H4 (cell line): ENCODE results near the gene PDZD7. TPM values are rescaled to one million over a fixed set of nuclear protein-coding genes. Genes with fewer than 3 reads are reported as not detected.

Experiments used
- DNase-seq: peaks from one replicate; pipeline ENCODE4 v3.0.0-alpha.2; 2015; ENCODE audit warnings: low spot score
- total RNA-seq: library from RNA; depleted of rRNA; stranded (reverse); fragments of >200 nt; shearing (Covaris generic); gene quantifications from 2 replicates; pipeline ENCODE4 v1.2.3, GENCODE V29; 2014

Gene PDZD7
- total RNA-seq, 1 experiment from 2014 or later = 0.97 TPM

- DNase-seq = no peak
Measured at GRCh38 chr10:100983868-100984671, 46.9 kb downstream of the PDZD7 start.

- no peak for DNase-seq
Measured at GRCh38 chr10:100982916-100983830, 47.8 kb downstream of the PDZD7 start.

- DNase-seq = no peak
Measured at GRCh38 chr10:100981178-100981772, 49.7 kb downstream of the PDZD7 start.

- no peak for DNase-seq
Measured at GRCh38 chr10:100980711-100981110, 50.2 kb downstream of the PDZD7 start.

GRCh38 chr10:100980311-100980710, 50.6 kb downstream of the PDZD7 start:
- DNase-seq = no peak

- no peak for DNase-seq
Measured at GRCh38 chr10:100979791-100980272, 51.1 kb downstream of the PDZD7 start.

GRCh38 chr10:100978901-100979195, 52.1 kb downstream of the PDZD7 start:
- DNase-seq = no peak

GRCh38 chr10:100978121-100978900, 52.6 kb downstream of the PDZD7 start:
- DNase-seq = no peak

- DNase-seq = no peak
Measured at GRCh38 chr10:100977436-100977835, 53.5 kb downstream of the PDZD7 start.

- no peak for DNase-seq
Measured at GRCh38 chr10:100976906-100977305, 54.0 kb downstream of the PDZD7 start.

GRCh38 chr10:100975397-100975796, 55.5 kb downstream of the PDZD7 start:
- DNase-seq = peak; percentile 36

- no peak for DNase-seq
Measured at GRCh38 chr10:100972904-100973535, 57.9 kb downstream of the PDZD7 start.

- DNase-seq = no peak
Measured at GRCh38 chr10:100972115-100972903, 58.6 kb downstream of the PDZD7 start.

GRCh38 chr10:100970914-100971811, 59.8 kb downstream of the PDZD7 start:
- DNase-seq = no peak

- no peak for DNase-seq
Measured at GRCh38 chr10:100970076-100970913, 60.6 kb downstream of the PDZD7 start.

- DNase-seq = no peak
Measured at GRCh38 chr10:100969187-100970075, 61.5 kb downstream of the PDZD7 start, which contains the start of gene SEMA4G. SEMA4G (plus strand) TSS chr10:100969504; CDS start chr10:100972913, 3,409 bp downstream.

GRCh38 chr10:100968863-100969186, 62.1 kb downstream of the PDZD7 start:
- DNase-seq = no peak
